HPDE6-E6E7 (cell line): Measurements from ENCODE around the gene SLCO3A1.

Experiments
- DNase-seq: peaks from one replicate; pipeline ENCODE4 v3.0.0; 2011; ENCODE audit warnings: missing footprints; ENCODE audit errors: extremely low spot score

SLCO3A1 gene

DNA sequence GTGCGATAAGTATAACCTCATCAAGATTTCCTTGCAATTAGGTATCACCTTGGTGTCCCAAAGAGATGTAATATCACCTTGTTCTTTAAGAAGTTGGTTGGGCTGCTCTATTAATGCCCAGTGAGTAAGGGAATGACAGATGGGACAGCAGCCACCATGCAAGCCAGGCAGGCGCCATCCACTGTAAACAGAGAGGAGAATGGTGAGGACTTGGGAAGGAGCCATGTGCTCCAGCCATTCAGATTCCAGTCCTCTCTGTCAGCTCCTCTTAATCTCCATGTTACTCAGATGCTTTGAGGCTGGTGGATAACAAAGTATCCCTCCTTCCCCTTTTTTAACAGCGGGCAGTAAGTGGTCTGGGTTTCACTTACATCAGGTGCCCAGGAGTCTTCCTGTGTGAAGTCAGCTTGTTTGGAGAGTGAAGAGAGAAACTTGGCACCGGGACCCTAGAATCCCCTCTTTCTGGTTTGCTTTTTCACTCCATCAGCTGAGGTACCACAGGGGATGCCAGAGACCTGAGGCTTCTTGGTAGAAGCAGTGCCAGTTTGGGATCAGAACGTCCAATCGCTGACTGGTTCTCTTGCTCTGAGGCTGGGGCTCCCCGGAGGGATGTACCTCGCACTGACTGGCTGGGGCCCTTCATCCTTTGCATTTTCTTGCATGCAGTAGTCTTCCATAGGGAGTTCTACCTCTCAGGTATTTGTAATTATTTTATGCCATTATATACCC is 29.5 kb downstream of the SLCO3A1 start:
- DNase-seq: no peak

GRCh38 chr15:91884606-91885005 is 31.1 kb downstream of the SLCO3A1 start:
- DNase-seq: no peak

DNA sequence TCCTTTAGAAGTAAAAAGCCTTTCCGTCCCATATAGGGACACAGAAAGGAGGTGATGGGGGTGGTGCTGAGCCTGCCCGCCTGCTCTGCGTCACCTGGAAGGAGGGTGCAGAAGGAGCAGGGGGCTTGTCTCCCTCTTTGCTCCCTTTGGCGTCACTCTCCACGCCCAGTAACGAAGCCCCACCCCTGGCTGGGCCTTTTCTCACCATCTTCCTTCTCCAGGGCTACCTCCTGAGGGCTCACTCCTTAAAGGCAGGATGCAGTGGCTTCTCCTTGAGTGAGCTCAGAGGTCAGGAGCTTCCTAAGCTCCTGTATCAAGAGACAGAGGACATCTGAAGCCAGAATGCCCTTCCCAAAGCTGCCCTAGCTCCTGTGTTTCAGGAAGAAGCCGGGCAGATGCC is 31.5 kb downstream of the SLCO3A1 start:
- no peak for DNase-seq

- DNase-seq: no peak
These were observed 32.3 kb downstream of the SLCO3A1 start for GRCh38 chr15:91885714-91886270.

DNA sequence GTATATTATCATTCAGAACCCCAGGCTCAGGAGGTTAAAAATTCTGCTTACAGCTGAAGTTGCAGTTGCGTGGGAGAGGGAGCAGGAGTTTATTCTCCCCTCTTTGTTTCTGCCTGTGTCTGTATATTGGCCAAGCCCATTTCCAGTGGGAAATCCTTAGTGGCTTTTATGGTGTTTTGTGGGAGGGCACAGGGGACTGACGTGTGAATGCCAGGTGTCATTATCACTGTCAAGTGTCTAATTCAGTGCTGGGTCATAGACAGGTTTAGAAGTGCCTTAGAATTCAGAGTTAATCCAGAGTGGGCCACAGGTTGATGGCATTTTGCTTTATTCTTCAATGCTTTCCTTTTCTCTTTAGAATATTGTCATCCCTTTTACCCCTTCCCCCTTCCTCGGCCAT is 33.4 kb downstream of the SLCO3A1 start:
- DNase-seq: no peak

- DNase-seq: no peak
These were observed 33.8 kb downstream of the SLCO3A1 start for GRCh38 chr15:91887321-91887720.

DNA sequence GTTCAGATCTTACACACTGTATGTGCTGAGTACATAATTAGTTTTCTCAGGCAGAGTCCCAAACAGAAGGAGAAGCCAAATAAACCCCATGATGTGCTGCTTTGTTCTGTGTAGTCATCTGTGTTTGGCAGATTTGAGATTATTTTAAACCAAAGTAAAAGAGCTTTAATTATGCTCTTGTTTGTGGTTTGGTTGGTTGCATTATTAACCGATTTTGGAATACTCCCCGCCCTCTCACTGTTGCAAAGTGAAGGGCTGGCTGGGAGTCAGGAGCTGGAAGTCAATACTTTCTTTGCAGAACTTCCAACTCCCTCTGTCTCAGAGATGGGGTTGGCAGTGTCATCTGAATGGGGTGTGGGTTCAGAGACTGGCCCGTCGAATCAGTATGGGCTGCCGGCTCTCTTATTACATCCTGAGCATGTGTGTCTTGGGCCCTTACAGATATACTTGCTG is 34.4 kb downstream of the SLCO3A1 start:
- DNase-seq: no peak

DNA sequence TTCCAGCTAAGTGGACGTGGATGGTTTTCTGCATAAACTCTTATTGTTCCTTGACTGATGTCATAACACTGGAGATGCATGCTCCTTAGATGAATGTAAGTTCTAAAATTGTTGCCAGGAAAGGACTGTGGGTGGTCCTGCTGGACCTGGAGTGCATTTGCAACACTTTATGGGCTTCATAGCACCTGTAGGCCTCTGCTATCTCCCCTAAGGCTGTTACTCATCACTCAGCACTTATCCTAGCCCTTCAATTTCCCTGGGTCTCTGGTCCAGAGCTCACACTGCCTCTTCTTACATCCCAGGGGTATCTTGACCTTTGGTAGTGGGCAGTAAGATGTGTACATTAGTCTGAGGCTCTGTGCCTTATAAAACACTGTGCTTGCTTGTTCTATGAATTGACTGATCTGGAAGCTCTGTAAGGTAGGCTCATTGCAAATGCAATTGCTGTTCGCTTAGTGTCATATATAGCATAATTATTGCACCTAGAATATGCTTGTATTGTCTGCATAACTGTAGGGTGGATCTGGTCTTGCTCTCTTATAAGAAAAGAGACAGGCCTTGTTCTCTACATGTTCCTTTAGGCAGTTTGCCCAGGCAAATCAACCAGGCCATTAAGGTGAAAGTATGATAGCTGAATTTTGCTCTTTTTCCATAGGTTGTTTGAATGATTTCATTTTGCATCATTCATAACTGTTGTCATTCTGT is 35.8 kb downstream of the SLCO3A1 start:
- DNase-seq: no peak

GRCh38 chr15:91890614-91891013 is 37.1 kb downstream of the SLCO3A1 start:
- DNase-seq: peak; percentile 95

GRCh38 chr15:91891101-91891500 is 37.6 kb downstream of the SLCO3A1 start:
- no peak for DNase-seq

GRCh38 chr15:91891788-91892345 is 38.4 kb downstream of the SLCO3A1 start:
- no peak for DNase-seq

- no peak for DNase-seq
These were observed 38.9 kb downstream of the SLCO3A1 start for GRCh38 chr15:91892436-91892835.

- peak; percentile 89 for DNase-seq
These were observed 41.1 kb downstream of the SLCO3A1 start for GRCh38 chr15:91894606-91895005.

- DNase-seq: no peak
These were observed 41.5 kb downstream of the SLCO3A1 start for GRCh38 chr15:91895051-91895450.

DNA sequence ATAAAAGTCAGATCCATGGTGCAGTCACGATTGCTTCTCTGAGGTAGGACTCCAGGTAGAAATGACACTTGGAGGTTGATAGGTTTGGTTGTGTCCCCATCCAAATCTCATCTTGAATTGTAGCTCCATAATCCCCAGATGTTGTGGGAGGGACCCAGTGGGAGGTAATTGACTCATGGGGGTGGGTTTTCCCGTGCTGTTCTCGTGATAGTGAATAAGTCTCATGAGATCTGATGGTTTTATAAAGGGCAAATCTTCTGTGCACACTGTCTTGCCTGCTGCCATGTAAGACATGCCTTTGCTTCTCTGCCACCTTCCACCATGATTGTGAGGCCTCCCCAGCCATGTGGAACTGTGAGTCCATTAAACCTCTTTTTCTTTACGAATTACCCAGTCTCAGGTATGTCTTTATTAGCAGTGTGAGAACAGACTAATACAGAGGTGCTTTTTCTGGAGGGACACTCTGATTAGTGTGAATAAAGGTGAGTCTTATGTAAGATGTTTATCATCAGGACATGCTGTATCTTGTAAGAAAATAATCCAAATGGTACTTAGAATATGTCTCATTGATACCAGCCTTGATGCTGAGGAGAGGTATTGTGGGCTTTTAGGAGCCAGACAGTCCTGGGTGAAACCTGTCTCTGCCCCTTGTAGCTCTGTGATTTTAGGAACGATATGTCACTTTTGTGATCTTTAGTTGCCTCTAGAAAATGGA is 43.0 kb downstream of the SLCO3A1 start:
- DNase-seq: peak; percentile 42

GRCh38 chr15:91897585-91898372 is 44.3 kb downstream of the SLCO3A1 start:
- no peak for DNase-seq

GRCh38 chr15:91898843-91899242 is 45.3 kb downstream of the SLCO3A1 start:
- DNase-seq: no peak

- DNase-seq: no peak
These were observed 51.4 kb downstream of the SLCO3A1 start for GRCh38 chr15:91904942-91905341.

DNA sequence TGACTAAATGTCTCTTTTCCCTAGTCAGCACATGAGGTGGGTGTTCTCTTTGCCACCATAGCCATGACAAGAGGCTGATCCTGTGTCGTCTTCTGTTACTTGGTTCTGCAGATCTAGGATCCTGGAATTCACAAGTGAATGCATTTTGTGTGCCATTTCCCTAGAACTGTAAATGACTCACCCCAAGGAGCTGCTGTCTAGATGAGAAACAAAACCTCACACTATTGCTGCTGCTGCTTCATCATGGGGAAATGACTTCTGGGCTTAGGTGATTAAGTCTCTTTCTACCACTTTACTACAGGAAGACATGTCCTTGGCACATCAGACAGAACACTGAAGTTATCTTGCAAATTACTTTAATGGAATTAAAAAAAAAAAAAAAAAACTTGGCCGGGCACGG is 54.9 kb downstream of the SLCO3A1 start:
- DNase-seq: peak; percentile 37

GRCh38 chr15:91909111-91909510 is 55.6 kb downstream of the SLCO3A1 start:
- DNase-seq: no peak

GRCh38 chr15:91909574-91909973 is 56.1 kb downstream of the SLCO3A1 start:
- DNase-seq: no peak
